Astrocyte of the cerebellum (primary cell): Measurements from ENCODE around the gene HOGA1.

Experiments
- DNase-seq: peaks from one replicate; pipeline ENCODE4 v3.0.0-alpha.2; 2011; ENCODE audit warnings: low read depth
- H3K4me3 ChIP-seq: 2 replicates; pipeline ENCODE4 v1.5.1; 2011; ENCODE audit warnings: mild to moderate bottlenecking, low read depth, low read length, moderate library complexity
- CTCF ChIP-seq: IDR thresholded peaks from 2 replicates; pipeline ENCODE4 v1.5.1; 2012; ENCODE audit warnings: low read length, low read depth, moderate library complexity, mild to moderate bottlenecking; ENCODE audit errors: missing control alignments
- in situ Hi-C: cut with HindIII; loops from 2 replicates; pipeline ENCODE4 v1.10.0; 2017; ENCODE audit warnings: low sequenced_read_pairs

The HOGA1 gene

DNA sequence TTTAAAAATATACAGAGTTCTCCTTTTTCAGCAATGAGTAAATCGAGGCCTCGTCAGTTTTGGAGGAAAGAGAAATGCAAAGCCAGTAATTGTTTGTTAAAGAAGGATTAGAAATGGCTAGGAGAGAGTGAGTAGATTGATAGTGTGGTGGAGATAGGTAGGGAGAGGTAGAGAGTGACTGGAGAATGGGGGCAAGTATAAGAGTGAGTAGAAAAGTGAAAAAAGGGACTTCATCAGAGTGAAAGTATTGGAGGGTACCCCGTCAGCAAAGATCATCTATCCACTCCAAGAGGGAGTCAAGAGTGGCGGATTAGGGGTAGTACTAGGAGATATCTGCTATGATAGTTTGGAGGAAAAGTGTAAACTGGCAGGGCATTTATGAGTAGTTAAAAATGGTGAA, 20.9 kb upstream of the HOGA1 start:
- no peak overlapping the region for H3K4me3 ChIP-seq
- DNase-seq: no peak
- in situ Hi-C loops: no loop called here
- TF ChIP-seq CTCF: no peak

GRCh38 chr10:97564776-97565175, 19.4 kb upstream of the HOGA1 start:
- in situ Hi-C loops: no loop called here
- H3K4me3 ChIP-seq: no peak overlapping the region
- no peak for TF ChIP-seq CTCF
- DNase-seq: no peak

- no peak for TF ChIP-seq CTCF
Observed at GRCh38 chr10:97566336-97566996, 17.7 kb upstream of the HOGA1 start.

DNA sequence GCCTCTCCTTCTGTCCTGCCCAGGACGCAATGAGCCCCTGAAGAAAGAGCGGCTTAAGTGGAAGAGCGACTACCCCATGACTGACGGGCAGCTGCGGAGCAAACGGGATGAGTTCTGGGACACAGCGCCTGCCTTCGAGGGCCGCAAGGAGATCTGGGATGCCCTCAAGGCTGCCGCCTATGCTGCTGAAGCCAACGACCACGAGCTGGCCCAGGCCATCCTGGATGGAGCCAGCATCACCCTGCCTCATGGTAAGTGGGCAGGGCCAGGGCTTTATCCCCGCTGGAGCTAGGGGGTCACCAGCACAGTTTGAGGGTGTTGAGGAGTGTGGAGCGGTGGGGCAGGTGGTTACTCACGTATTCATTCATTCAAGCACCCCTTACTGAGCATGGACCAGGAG, 16.3 kb upstream of the HOGA1 start:
- in situ Hi-C loops: no loop called here

More at GRCh38 chr10:97566336-97566996, 17.7 kb upstream of the HOGA1 start:
- in situ Hi-C loops: no loop called here
- H3K4me3 ChIP-seq: no peak overlapping the region
- no peak for DNase-seq

GRCh38 chr10:97570146-97570788, 13.9 kb upstream of the HOGA1 start:
- no peak for DNase-seq
- TF ChIP-seq CTCF: no peak
- no peak overlapping the region for H3K4me3 ChIP-seq
- in situ Hi-C loops: no loop called here

More for the DNA sequence above, 16.3 kb upstream of the HOGA1 start:
- H3K4me3 ChIP-seq: no peak overlapping the region
- DNase-seq: no peak
- TF ChIP-seq CTCF: no peak

- no peak for TF ChIP-seq CTCF
- no peak overlapping the region for H3K4me3 ChIP-seq
- DNase-seq: no peak
- in situ Hi-C loops: no loop called here
Observed at GRCh38 chr10:97570789-97571471, 13.3 kb upstream of the HOGA1 start.
